ENCODE data around the gene NPHS1. TPM values are rescaled to one million over a fixed set of nuclear protein-coding genes. Genes with fewer than 3 reads are reported as not detected.

NPHS1 gene
- total RNA-seq, 3 donors from 2014 or later, result 0.15 TPM; not detected in 2

GRCh38 chr19:35885904-35886303 lies 33.6 kb upstream of the NPHS1 start:
- H3K27me3 ChIP-seq, result no peaks in the 10 kb centered on the region
- no peaks in the 10 kb centered on the region for H3K4me1 ChIP-seq
- no peaks in the 10 kb centered on the region for H3K9me3 ChIP-seq
- no peaks in the 10 kb centered on the region for H3K36me3 ChIP-seq
- DNase-seq (ENCODE audit: low spot score in 2 of 2), result no peak
- no peak overlapping the region for H3K4me3 ChIP-seq
- intact Hi-C loops (cut with DNase I; ENCODE audit: low total_unique reads), result no loop called here
- H3K27ac ChIP-seq, result no peak overlapping the region
- TF ChIP-seq CTCF (IDR thresholded peaks at IDR 0.05), result no peak
- no peak for TF ChIP-seq POLR2AphosphoS5 (IDR thresholded peaks at IDR 0.05)
- TF ChIP-seq POLR2A (IDR thresholded peaks at IDR 0.05), result no peak

GRCh38 chr19:35885225-35885738 lies 33.0 kb upstream of the NPHS1 start:
- no peak overlapping the region for H3K4me3 ChIP-seq

GRCh38 chr19:35883882-35884281 lies 31.6 kb upstream of the NPHS1 start:
- Histone ChIP-seq H3K27me3 (no peaks in the 10 kb centered on the region), H3K9me3 (no peaks in the 10 kb centered on the region), H3K4me3 (no peak overlapping the region), H3K4me1 (no peaks in the 10 kb centered on the region), H3K27ac (no peak overlapping the region), H3K36me3 (no peaks in the 10 kb centered on the region)
- intact Hi-C loops (cut with DNase I; ENCODE audit: low total_unique reads), result no loop called here
- DNase-seq (ENCODE audit: low spot score in 2 of 2), result no peak
- TF ChIP-seq POLR2AphosphoS5 (IDR thresholded peaks at IDR 0.05), result no peak
- no peak for TF ChIP-seq POLR2A (IDR thresholded peaks at IDR 0.05)
- no peak for TF ChIP-seq CTCF (IDR thresholded peaks at IDR 0.05)

More at GRCh38 chr19:35885225-35885738, 33.0 kb upstream of the NPHS1 start:
- Histone ChIP-seq H3K36me3 (no peaks in the 10 kb centered on the region), H3K27me3 (no peaks in the 10 kb centered on the region), H3K4me1 (no peaks in the 10 kb centered on the region), H3K9me3 (no peaks in the 10 kb centered on the region), H3K27ac (no peak overlapping the region)
- TF ChIP-seq POLR2A (IDR thresholded peaks at IDR 0.05), result no peak
- TF ChIP-seq POLR2AphosphoS5 (IDR thresholded peaks at IDR 0.05), result no peak
- TF ChIP-seq CTCF (IDR thresholded peaks at IDR 0.05), result no peak
- no peak for DNase-seq (ENCODE audit: low spot score in 2 of 2)
- intact Hi-C loops (cut with DNase I; ENCODE audit: low total_unique reads), result no loop called here

DNA sequence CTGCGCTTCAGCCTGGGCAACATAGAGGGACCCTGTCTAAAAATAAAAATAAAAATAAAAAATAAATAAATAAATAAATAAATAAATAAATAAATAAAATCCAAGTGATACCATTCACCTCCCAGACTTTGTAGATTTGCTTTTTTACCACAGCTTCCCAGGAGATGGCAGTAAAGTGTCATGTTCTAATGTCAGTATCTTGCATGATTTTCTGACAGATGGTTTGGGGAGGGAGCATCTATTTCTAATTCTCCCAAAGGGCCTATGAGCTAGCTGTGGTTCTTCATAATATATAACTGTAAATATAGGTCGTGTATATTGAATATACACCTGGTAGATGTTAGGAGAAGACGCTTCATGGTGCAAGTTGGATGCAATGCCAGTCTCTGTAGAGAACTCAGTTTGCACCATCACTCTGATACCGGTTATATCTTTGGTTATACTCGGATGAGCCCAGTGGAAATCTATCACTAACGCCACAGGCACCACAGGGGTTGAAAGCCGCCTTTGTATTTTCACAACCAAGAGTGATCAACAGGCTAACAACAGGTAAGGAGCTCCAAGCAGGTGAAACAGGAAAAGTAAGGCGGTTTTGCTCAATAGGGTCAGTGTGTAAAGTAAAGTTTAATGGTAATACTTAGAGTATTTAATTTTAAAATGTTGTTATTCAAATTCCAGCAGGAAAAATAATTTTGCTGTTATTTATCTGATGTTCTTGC lies 30.0 kb upstream of the NPHS1 start:
- DNase-seq (ENCODE audit: low spot score in 2 of 2), result no peak
- no peaks in the 10 kb centered on the region for H3K9me3 ChIP-seq
- no peaks in the 10 kb centered on the region for H3K4me1 ChIP-seq
- H3K27ac ChIP-seq, result no peak overlapping the region
- no peaks in the 10 kb centered on the region for H3K27me3 ChIP-seq
- H3K36me3 ChIP-seq, result no peaks in the 10 kb centered on the region
- TF ChIP-seq CTCF (IDR thresholded peaks at IDR 0.05), result peak; percentile 34 to 54 (median 39)
- no peak for TF ChIP-seq POLR2AphosphoS5 (IDR thresholded peaks at IDR 0.05)
- TF ChIP-seq POLR2A (IDR thresholded peaks at IDR 0.05), result no peak
- intact Hi-C loops (cut with DNase I; ENCODE audit: low total_unique reads), result no loop called here
- no peak overlapping the region for H3K4me3 ChIP-seq

DNA sequence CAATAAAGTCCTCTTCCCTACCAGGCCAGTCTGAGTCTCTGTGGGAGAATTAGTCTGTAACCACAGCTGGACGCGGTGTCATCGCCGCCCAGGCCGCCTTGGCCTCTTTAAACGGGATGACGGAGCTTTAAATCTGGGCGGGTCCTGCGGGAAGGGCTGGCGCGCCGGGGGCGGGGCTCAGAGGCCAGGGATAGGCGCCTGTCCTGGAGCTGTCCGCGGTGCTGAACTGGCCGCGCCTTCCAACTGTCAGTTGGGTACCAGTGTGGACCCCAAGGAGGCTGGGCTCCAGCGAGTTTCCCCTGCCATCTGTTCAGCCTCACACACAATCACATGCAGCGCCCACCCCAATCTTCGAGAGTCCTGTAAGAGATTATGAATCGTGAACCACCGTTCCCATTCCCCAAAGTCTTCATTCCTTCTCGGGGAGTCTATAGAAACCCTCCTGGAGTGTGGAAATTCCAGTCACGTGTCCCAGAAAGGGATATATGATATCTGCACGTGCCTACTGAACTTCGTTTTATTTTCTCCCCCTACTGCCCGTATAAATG lies 27.5 kb upstream of the NPHS1 start:
- Histone ChIP-seq H3K4me3 (no peak overlapping the region), H3K9me3 (no peaks in the 10 kb centered on the region), H3K36me3 (no peaks in the 10 kb centered on the region), H3K27me3 (no peaks in the 10 kb centered on the region), H3K4me1 (no peaks in the 10 kb centered on the region), H3K27ac (no peak overlapping the region)
- peak; percentile 52 to 86 for DNase-seq (ENCODE audit: low spot score in 2 of 2)
- intact Hi-C loops (cut with DNase I; ENCODE audit: low total_unique reads), result loop anchor here (10.0 kb wide), 1 partner anchor 1635 kb away; no protein-coding TSS in a partner anchor
- TF ChIP-seq CTCF (IDR thresholded peaks at IDR 0.05) (no peak), POLR2A (IDR thresholded peaks at IDR 0.05) (no peak), POLR2AphosphoS5 (IDR thresholded peaks at IDR 0.05) (no peak)

Measured in breast epithelium (tissue), 4 donors.